ENCODE data around the gene KMT2E. TPM values are rescaled to one million over a fixed set of nuclear protein-coding genes. Genes with fewer than 3 reads are reported as not detected.

KMT2E gene
- total RNA-seq (10 to 100 TPM; 24.0 to 40.9 (median 27.0) TPM), polyA plus RNA-seq (10 to 100 TPM in 1 of 3 donors, 1 to 10 TPM in 2; 6.2 to 18.1 (median 7.3) TPM)
- long read RNA-seq, donor 1, partial matches to known transcripts, result 9 of 24 reads
- long read RNA-seq, donor 1, other reads (novel, unspliced or antisense), result 15 of 24 reads
- long read RNA-seq, donor 2, partial matches to known transcripts, result 17 of 64 reads
- long read RNA-seq, donor 2, other reads (novel, unspliced or antisense), result 43 of 64 reads

- intact Hi-C loops (cut with DNase I), result loop anchor here (2.0 to 10.0 kb wide), 3 partner anchors 29 to 1101 kb away; partner anchors contain the start of gene SYPL1 (in 1 of the 2)
- peak; percentile 92 to 96 for DNase-seq
- peak within 1 kb of the TSS; percentile 100 for H3K27ac ChIP-seq
- H3K9me3 ChIP-seq, result no peaks in the 10 kb centered on the region
- H3K4me3 ChIP-seq, result peak within 1 kb of the TSS; percentile 92
- TF ChIP-seq CTCF (IDR thresholded peaks at IDR 0.05), result no peak
- peak; percentile 65 to 70 (median 66) for ATAC-seq
- H3K4me1 ChIP-seq, result peaks cover 38% of the 10 kb centered on the region
- no peaks in the 10 kb centered on the region for H3K27me3 ChIP-seq (ENCODE audit: insufficient read depth in 3 of 3, low read length in 2 of 3)
- WGBS, 3 donors, result 0% methylated on average over 33 to 69 of the region's 69 CpGs
- H3K36me3 ChIP-seq (ENCODE audit: insufficient read depth in 1 of 2, low read depth in 1 of 2), result no peaks in the 10 kb centered on the region
Observed at GRCh38 chr7:105013816-105014692, at the start of gene KMT2E. TSS of gene KMT2E (plus strand) at chr7:105014205. CDS start at chr7:105040953, 26,748 bp downstream.

GRCh38 chr7:104964626-104965236 lies 49.3 kb upstream of the KMT2E start:
- no peak for TF ChIP-seq CTCF (IDR thresholded peaks at IDR 0.05)
- Histone ChIP-seq H3K27me3 (ENCODE audit: insufficient read depth in 3 of 3, low read length in 2 of 3) (no peaks in the 10 kb centered on the region), H3K4me1 (no peaks in the 10 kb centered on the region), H3K36me3 (ENCODE audit: insufficient read depth in 1 of 2, low read depth in 1 of 2) (no peaks in the 10 kb centered on the region), H3K27ac (no peak overlapping the region), H3K9me3 (no peaks in the 10 kb centered on the region), H3K4me3 (no peak overlapping the region)
- intact Hi-C loops (cut with DNase I), result no loop called here
- 70 to 71% (median 70%) methylated on average over 6 of the region's 6 CpGs for WGBS, 3 donors
- ATAC-seq (no peak), DNase-seq (no peak)

GRCh38 chr7:104966022-104966421 lies 48.0 kb upstream of the KMT2E start:
- intact Hi-C loops (cut with DNase I), result no loop called here
- H3K36me3 ChIP-seq (ENCODE audit: insufficient read depth in 1 of 2, low read depth in 1 of 2), result no peaks in the 10 kb centered on the region
- no peaks in the 10 kb centered on the region for H3K9me3 ChIP-seq
- H3K4me3 ChIP-seq, result no peak overlapping the region
- WGBS, 3 donors, result 93 to 98% (median 96%) methylated on average over 2 of the region's 2 CpGs
- no peak for TF ChIP-seq CTCF (IDR thresholded peaks at IDR 0.05)
- no peaks in the 10 kb centered on the region for H3K27me3 ChIP-seq (ENCODE audit: insufficient read depth in 3 of 3, low read length in 2 of 3)
- ATAC-seq (no peak), DNase-seq (no peak)
- H3K4me1 ChIP-seq, result no peaks in the 10 kb centered on the region
- H3K27ac ChIP-seq, result no peak overlapping the region

- Histone ChIP-seq H3K36me3 (ENCODE audit: insufficient read depth in 1 of 2, low read depth in 1 of 2) (no peaks in the 10 kb centered on the region), H3K27me3 (ENCODE audit: insufficient read depth in 3 of 3, low read length in 2 of 3) (no peaks in the 10 kb centered on the region), H3K9me3 (no peaks in the 10 kb centered on the region), H3K27ac (no peak overlapping the region), H3K4me1 (no peaks in the 10 kb centered on the region), H3K4me3 (no peak overlapping the region)
- 86 to 100% (median 90%) methylated on average over 2 of the region's 2 CpGs for WGBS, 3 donors
- ATAC-seq, result peak in 1 of 4 donors; percentile 42
- no peak for DNase-seq
- intact Hi-C loops (cut with DNase I), result no loop called here
- TF ChIP-seq CTCF (IDR thresholded peaks at IDR 0.05), result no peak
Observed at GRCh38 chr7:104967088-104967487, 46.9 kb upstream of the KMT2E start.
